H7 (cell line): ENCODE data around the gene MMP7. TPM values are rescaled to one million over a fixed set of nuclear protein-coding genes. Genes with fewer than 3 reads are reported as not detected.

Experiments used
- DNase-seq: peaks from one replicate; pipeline ENCODE4 v3.0.0; 2012
- H3K27me3 ChIP-seq: 2 replicates; pipeline ENCODE4 v1.6.0; 2011; ENCODE audit warnings: mild to moderate bottlenecking, low read length; ENCODE audit not compliant: control insufficient read depth, insufficient read depth
- H3K36me3 ChIP-seq: replicated peaks from 2 replicates; pipeline ENCODE4 v1.5.1; 2011; ENCODE audit warnings: low read length; ENCODE audit not compliant: control insufficient read depth, insufficient read depth
- H3K4me3 ChIP-seq: 2 replicates; pipeline ENCODE4 v1.5.1; 2011; ENCODE audit warnings: low read depth, mild to moderate bottlenecking, control low read depth, low read length, moderate library complexity; ENCODE audit not compliant: insufficient read depth
- total RNA-seq: library from RNA; depleted of rRNA; stranded (reverse); fragments of >200 nt; shearing (Covaris generic); gene quantifications from 2 replicates; pipeline ENCODE4 v1.2.3, GENCODE V29; 2014

Gene MMP7
- total RNA-seq, 1 experiment from 2014 or later, result not detected

GRCh38 chr11:102552447-102553194 is 22.1 kb upstream of the MMP7 start:
- Histone ChIP-seq H3K27me3 (no peaks in the 10 kb centered on the region), H3K36me3 (no peaks in the 10 kb centered on the region), H3K4me3 (no peak overlapping the region)
- no peak for DNase-seq

GRCh38 chr11:102552020-102552419 is 21.5 kb upstream of the MMP7 start:
- no peak for DNase-seq
- Histone ChIP-seq H3K4me3 (no peak overlapping the region), H3K36me3 (no peaks in the 10 kb centered on the region), H3K27me3 (no peaks in the 10 kb centered on the region)

DNA sequence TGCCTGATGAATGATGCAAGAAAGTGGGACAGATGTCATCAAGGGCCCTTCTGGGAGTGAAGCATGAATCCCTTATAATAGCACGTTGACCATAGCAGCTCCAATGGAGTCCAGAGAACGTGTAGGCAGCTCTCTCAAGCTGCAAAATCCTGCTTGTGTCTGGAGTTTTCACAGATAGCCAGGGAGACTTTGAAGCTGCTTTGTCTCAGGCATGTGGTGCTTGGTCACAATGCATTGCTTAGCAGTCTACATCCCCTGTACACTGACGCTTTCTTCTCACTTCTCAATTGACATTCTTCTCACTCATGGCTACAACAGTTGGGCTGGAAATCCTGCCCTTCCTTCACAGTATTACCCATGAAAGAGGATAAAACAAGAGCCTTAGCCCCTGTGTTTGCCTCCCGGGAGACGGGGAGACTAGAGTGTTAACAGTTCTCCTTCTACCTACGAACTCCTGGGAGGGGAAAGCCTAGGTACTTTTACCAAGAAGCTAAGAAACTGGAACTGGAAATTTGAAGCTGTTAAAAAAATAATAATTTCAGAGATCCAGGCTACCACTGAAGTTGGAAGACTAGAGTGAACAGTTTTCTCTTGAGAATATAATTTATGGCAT is 20.7 kb upstream of the MMP7 start:
- Histone ChIP-seq H3K36me3 (no peaks in the 10 kb centered on the region), H3K27me3 (no peaks in the 10 kb centered on the region), H3K4me3 (no peak overlapping the region)
- no peak for DNase-seq

GRCh38 chr11:102546923-102547471 is 16.4 kb upstream of the MMP7 start:
- no peak for DNase-seq
- Histone ChIP-seq H3K4me3 (no peak overlapping the region), H3K36me3 (no peaks in the 10 kb centered on the region), H3K27me3 (no peaks in the 10 kb centered on the region)

DNA sequence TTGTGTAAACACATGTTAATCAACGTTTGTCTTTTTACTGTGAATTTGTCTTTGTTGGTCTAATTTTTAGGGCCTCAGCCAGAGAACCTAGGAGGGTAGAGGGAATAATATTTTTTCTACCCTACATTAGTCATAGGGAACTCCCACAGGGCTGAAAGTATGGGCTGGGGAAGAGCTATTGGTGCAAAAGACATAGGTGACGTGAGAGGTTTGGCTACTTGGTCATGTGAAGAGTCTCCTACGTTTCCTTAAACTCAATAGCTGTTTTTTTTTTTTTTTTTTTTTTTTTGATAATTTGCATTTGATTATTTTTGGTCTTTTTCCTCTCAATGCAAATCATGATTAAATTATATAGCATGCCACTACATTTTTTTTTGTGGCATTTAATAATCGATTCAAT is 15.9 kb upstream of the MMP7 start:
- H3K36me3 ChIP-seq, result no peaks in the 10 kb centered on the region
- H3K4me3 ChIP-seq, result no peak overlapping the region
- H3K27me3 ChIP-seq, result no peaks in the 10 kb centered on the region
- no peak for DNase-seq

- no peaks in the 10 kb centered on the region for H3K36me3 ChIP-seq
These were observed 15.2 kb upstream of the MMP7 start for GRCh38 chr11:102545701-102546100.

GRCh38 chr11:102544594-102544993 is 14.0 kb upstream of the MMP7 start:
- no peak for DNase-seq
- no peak overlapping the region for H3K4me3 ChIP-seq
- H3K36me3 ChIP-seq, result no peaks in the 10 kb centered on the region
- no peaks in the 10 kb centered on the region for H3K27me3 ChIP-seq

More at GRCh38 chr11:102545701-102546100, 15.2 kb upstream of the MMP7 start:
- Histone ChIP-seq H3K27me3 (no peaks in the 10 kb centered on the region), H3K4me3 (no peak overlapping the region)
- no peak for DNase-seq

DNA sequence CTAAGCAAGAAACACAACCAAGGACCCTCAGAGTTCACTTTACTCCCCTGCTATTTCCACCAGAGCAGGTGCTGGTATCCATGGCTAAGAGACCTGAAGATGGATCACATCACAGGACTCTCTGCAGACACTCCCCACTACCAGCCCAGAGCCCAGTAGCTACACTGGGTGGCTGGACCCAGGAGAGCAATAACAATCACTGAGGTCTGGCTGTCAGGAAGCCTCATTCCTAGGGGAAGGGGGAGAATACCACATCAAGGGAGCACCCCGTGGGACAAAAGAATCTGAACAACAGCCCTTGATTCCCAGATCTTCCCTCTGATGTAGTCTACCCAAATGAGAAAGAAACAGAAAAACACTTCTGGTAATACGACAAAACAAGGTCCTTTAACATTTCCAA is 9.0 kb upstream of the MMP7 start:
- H3K36me3 ChIP-seq, result no peaks in the 10 kb centered on the region
- H3K4me3 ChIP-seq, result no peak overlapping the region
- H3K27me3 ChIP-seq, result no peaks in the 10 kb centered on the region
- DNase-seq, result no peak

DNA sequence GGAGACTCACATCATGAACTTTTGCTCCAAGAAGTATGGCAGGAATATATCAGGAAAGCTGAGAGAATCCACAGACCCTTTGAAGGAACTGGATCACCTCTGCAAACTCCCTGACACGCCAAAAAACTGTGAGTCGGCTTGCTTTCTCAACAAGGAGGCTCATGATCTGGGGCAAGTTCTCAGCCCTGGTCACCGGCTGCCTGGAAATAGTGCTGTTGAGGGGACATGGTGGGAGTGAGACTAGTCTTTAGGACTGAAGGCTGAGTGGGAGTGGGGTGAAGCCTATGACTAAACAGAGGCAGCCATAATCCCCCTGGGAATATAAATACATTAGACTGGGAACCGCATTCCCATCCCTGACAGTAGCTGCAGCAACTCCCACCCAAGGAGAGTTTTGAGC is 8.4 kb upstream of the MMP7 start:
- Histone ChIP-seq H3K4me3 (no peak overlapping the region), H3K27me3 (no peaks in the 10 kb centered on the region), H3K36me3 (no peaks in the 10 kb centered on the region)
- DNase-seq, result no peak

DNA sequence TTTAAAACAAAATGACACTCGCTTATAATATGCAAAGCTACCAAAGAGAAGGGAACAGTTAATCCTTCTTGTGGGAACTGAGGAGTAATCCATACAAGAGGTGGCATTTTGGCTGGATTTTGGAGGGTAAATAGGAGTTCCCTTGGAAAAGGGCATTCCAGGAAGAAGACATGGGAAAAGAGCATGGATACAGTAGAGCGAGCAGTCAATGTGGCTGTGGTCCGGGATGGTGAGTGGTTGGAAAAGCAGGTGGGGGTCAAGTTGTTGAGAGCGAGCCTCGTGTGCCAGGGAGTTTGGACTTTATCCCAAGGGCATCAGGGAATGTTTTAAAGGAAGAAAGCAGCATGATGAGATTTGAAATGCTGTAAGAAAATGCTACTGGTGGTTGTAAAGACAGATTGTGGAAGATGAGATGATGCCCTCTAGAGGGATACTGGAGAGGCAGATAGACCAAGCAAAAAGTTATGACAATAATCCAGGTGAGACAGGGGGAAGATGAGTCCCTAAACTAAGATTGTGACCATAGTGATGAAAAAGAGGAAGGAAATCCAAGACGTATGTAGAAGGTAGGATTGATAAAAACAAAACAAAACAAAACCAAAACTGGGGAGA is 3.8 kb upstream of the MMP7 start:
- DNase-seq, result no peak
- no peaks in the 10 kb centered on the region for H3K36me3 ChIP-seq
- no peak overlapping the region for H3K4me3 ChIP-seq
- no peaks in the 10 kb centered on the region for H3K27me3 ChIP-seq

DNA sequence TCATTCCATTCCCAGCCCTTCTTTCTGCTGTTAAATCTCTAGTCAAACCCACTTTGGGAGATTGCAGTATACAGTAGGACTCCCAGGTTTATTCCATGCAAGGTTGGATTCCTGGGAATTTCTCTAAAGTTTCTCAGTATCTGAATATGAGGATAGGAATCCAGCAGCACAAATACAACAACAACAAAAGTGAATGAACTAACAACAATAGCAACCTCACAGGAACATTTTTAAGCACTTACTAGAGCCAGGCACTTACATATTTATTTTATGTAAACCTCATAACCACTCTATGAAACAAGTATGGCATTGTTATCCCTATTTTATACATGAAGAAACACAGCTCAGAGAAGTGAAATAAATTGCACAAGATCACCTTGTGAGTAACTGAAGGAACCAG is 1.9 kb downstream of the MMP7 start:
- H3K4me3 ChIP-seq, result no peak overlapping the region
- H3K27me3 ChIP-seq, result no peaks in the 10 kb centered on the region
- no peaks in the 10 kb centered on the region for H3K36me3 ChIP-seq
- no peak for DNase-seq

- no peaks in the 10 kb centered on the region for H3K36me3 ChIP-seq
- H3K27me3 ChIP-seq, result no peaks in the 10 kb centered on the region
- DNase-seq, result no peak
- no peak overlapping the region for H3K4me3 ChIP-seq
These were observed 2.9 kb downstream of the MMP7 start for GRCh38 chr11:102527684-102528083.

DNA sequence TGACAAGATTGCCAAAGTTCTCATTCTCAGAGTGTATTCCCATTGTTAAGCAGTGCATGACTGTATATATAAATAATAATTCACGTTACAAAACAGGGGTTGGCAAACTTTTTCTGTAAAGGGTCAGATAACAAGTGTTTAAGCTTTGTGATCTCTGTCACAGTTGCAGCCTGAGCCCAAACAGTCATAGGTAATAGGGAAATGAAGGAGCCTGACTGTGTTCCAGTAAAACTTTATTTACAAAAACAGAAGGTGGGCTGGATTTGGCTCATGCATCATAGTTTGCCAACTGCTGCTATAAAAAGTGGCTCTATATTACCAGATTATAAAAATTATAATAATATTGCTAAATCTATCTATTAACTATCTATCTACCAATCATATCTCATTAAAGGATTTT is 3.5 kb downstream of the MMP7 start:
- DNase-seq, result no peak
- H3K36me3 ChIP-seq, result no peaks in the 10 kb centered on the region
- no peaks in the 10 kb centered on the region for H3K27me3 ChIP-seq
- H3K4me3 ChIP-seq, result no peak overlapping the region

DNA sequence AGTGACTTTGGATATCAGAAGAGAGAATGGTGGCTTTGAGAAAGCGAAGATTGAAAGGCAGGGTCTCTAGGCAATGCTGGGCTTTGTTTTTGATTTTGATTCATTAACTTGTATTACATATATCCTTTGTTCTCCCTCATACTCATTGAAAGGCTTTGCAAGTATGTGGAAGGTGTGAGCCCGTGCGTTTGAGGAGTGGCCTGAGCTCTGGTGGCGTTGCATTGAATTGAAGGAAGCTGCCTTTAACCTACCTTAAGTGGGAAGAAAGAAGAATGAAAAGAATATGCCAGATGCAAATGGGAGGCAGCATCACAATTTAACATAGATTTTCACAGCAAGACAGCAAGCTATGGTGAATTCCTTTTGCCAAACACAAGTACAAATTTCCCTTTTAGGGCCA is 6.7 kb downstream of the MMP7 start:
- no peak for DNase-seq
- no peak overlapping the region for H3K4me3 ChIP-seq
- H3K36me3 ChIP-seq, result no peaks in the 10 kb centered on the region
- no peaks in the 10 kb centered on the region for H3K27me3 ChIP-seq

- no peaks in the 10 kb centered on the region for H3K36me3 ChIP-seq
- no peak for DNase-seq
These were observed 7.4 kb downstream of the MMP7 start for GRCh38 chr11:102523189-102523570.

More at GRCh38 chr11:102523189-102523570, 7.4 kb downstream of the MMP7 start:
- no peaks in the 10 kb centered on the region for H3K27me3 ChIP-seq
- H3K4me3 ChIP-seq, result no peak overlapping the region
